Brain microvascular endothelial cell (primary cell): ENCODE results near the gene PRG3.

ENCODE experiments used
- DNase-seq: peaks from one replicate; pipeline ENCODE4 v3.0.0-alpha.2; 2020
- H3K27ac ChIP-seq: fragments of 250-450 bp; sonication (Bioruptor Pico); 2 replicates; pipeline ENCODE4 v1.5.1; 2020; ENCODE audit warnings: mild to moderate bottlenecking, moderate library complexity
- H3K27me3 ChIP-seq: fragments of 250-450 bp; sonication (Bioruptor Pico); replicated peaks from 2 replicates; pipeline ENCODE4 v1.5.1; 2020; ENCODE audit warnings: mild to moderate bottlenecking
- H3K36me3 ChIP-seq: fragments of 250-450 bp; sonication (Bioruptor Pico); replicated peaks from 2 replicates; pipeline ENCODE4 v1.5.1; 2020; ENCODE audit warnings: mild to moderate bottlenecking
- H3K4me3 ChIP-seq: 2 replicates; pipeline ENCODE4 v1.5.1; 2011; ENCODE audit warnings: low read depth, mild to moderate bottlenecking, control low read depth, low read length, moderate library complexity
- CTCF ChIP-seq: IDR thresholded peaks from 2 replicates; pipeline ENCODE4 v1.5.1; 2011; ENCODE audit warnings: low read depth, mild to moderate bottlenecking, moderate library complexity, low read length, control low read depth, inconsistent platforms; ENCODE audit errors: missing control alignments
- in situ Hi-C: cut with HindIII; loops from 2 replicates; pipeline ENCODE4 v1.10.0; 2017; ENCODE audit warnings: low sequenced_read_pairs, low pct_ligation_motif_present

PRG3 gene

GRCh38 chr11:57395905-57396623 is 15.1 kb upstream of the PRG3 start:
- Histone ChIP-seq H3K27me3 (peaks cover 3% of the 10 kb centered on the region), H3K27ac (no peak overlapping the region), H3K36me3 (no peaks in the 10 kb centered on the region), H3K4me3 (no peak overlapping the region)
- no peak for TF ChIP-seq CTCF
- no peak for DNase-seq
- in situ Hi-C loops, result no loop called here

DNA sequence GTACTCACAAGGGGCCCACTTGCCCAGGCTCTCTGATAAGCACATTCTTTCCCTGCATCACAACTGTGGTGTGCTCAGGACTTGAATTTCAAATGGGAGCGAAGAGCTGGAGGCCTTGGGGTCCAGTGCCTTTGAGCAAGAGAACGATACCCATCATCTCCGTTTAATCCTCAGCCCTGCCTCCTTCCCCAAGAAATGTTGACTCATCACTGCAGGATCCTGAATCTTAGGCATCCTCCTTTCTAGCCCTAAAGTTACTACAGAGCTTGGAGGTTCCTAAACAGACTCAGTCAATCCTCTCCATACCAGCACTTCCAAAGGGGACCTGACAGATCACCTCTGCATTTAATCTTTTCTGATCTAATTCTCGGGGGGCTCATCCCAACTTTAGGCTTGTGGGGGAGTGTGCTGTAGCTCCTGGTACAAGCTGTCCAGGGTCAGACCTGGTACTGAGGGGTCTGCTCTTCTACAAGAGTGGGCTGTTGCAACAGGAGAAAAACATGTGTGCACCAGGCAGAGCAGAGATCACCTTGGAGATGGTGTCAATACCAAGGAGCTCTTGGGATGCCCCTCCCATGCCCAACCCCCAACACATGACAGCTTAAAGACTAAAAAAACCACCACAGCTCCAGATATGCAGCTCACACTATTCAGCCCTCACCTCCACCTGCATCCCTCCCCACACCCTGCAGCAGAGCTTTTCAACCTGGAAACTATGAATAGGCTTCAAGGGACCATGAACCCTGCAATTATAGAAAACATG is 13.4 kb upstream of the PRG3 start:
- Histone ChIP-seq H3K27me3 (no peaks in the 10 kb centered on the region), H3K36me3 (no peaks in the 10 kb centered on the region), H3K4me3 (no peak overlapping the region), H3K27ac (no peak overlapping the region)
- no peak for DNase-seq
- in situ Hi-C loops, result no loop called here
- TF ChIP-seq CTCF, result no peak

- H3K4me3 ChIP-seq, result no peak overlapping the region
- TF ChIP-seq CTCF, result no peak
- in situ Hi-C loops, result no loop called here
- peaks cover 1% of the 10 kb centered on the region for H3K27me3 ChIP-seq
- no peak overlapping the region for H3K27ac ChIP-seq
- H3K36me3 ChIP-seq, result no peaks in the 10 kb centered on the region
- no peak for DNase-seq
Observed at GRCh38 chr11:57392763-57393105, 11.8 kb upstream of the PRG3 start.

DNA sequence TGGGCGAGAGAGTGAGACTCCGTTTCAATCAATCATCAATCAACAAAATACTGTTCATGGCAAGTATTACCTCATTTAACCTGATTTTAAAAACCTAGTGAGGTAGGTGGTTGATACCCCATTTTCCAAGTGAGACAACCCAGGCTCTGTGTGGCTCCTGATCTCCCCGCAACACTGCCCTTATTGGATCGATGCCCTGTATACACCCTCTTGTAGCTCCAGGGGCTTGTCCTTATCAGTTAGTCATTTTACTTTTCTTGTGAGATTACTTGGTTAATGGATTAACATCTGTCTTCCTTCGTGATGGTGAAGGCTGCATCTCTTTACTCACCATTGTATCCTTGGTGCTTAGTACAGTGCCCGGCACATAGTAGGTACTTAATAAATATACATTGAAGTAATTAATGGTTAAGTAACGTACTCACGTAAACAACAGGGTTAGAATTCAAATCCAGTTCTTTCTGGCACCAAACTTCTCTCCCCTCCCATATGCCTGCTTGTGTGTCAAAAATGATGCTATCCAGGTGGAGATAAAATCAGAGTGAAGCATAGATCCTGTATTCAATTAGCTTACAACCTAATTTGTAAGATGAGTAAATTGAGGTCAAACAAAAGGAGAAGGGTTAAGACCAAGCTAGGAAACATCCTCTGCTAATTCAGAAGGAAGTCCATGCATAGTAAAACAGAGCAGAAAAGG is 11.3 kb upstream of the PRG3 start:
- in situ Hi-C loops, result no loop called here
- no peak for TF ChIP-seq CTCF
- Histone ChIP-seq H3K27me3 (peaks cover 3% of the 10 kb centered on the region), H3K4me3 (no peak overlapping the region), H3K27ac (no peak overlapping the region), H3K36me3 (no peaks in the 10 kb centered on the region)
- DNase-seq, result no peak

DNA sequence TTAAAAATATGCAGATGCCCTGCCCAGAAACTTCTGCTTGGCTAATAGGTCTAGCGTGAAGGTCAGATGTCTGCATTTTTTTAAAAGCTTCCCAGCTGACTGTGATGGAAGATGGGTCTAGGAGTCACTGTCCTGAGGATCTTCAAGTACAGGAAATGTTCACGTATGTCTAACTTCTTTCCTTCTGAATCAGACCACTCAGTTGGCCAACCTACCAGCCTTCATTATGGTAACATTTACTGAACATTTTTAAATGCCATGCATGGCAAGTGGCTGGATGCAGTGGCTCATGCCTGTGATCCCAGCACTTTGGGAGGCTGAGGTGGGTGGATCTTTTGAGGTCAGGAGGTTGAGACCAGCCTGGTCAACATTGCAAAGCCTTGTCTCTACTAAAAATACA is 10.6 kb upstream of the PRG3 start:
- Histone ChIP-seq H3K27me3 (peaks cover 5% of the 10 kb centered on the region), H3K4me3 (no peak overlapping the region), H3K27ac (no peak overlapping the region), H3K36me3 (no peaks in the 10 kb centered on the region)
- no peak for TF ChIP-seq CTCF
- in situ Hi-C loops, result no loop called here
- DNase-seq, result no peak
